Measurements from ENCODE around the gene TNIP2.

GRCh38 chr4:2755821-2756690 is at the start of gene TNIP2:
- TF ChIP-seq FOS (IDR thresholded peaks at IDR 0.05; ENCODE audit: borderline replicate concordance, insufficient read depth, low read length) (no peak), POLR2AphosphoS5 (IDR thresholded peaks at IDR 0.05; ENCODE audit: insufficient read depth, low read depth, low read length) (peak; percentile 97), EZH2 (IDR thresholded peaks at IDR 0.05; ENCODE audit: borderline replicate concordance, low read depth, low read length, severe bottlenecking) (no peak), CTCF (IDR thresholded peaks at IDR 0.05; ENCODE audit: extremely low read depth in 1 of 2, insufficient read depth in 1 of 2, low read depth in 1 of 2, low read length in 2 of 2) (peak; percentile 26 to 39)
- TF ChIP-seq, protein P1, sequence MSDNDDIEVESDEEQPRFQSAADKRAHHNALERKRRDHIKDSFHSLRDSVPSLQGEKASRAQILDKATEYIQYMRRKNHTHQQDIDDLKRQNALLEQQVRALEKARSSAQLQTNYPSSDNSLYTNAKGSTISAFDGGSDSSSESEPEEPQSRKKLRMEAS (IDR thresholded peaks at IDR 0.05; ENCODE audit: insufficient read depth, insufficient read length) = no peak

Data from endothelial cell of umbilical vein (primary cell).